ENCODE data around the gene TEX9.
"Not testable (repeated sequence)": the region's sequence is repeated elsewhere in the genome, so short reads cannot be mapped to it uniquely, and the experiment has no call there.

Gene TEX9

GRCh38 chr15:56383010-56383409 is 17.8 kb downstream of the TEX9 start:
- H3K4me3 ChIP-seq = no peak overlapping the region
- no peak for TF ChIP-seq Cebpa-rat (IDR thresholded peaks at IDR 0.05)
- H3K4me1 ChIP-seq = no peaks in the 10 kb centered on the region
- no peak overlapping the region for H3K9ac ChIP-seq
- H3K27ac ChIP-seq = no peak overlapping the region
- H4K20me1 ChIP-seq = no peaks in the 10 kb centered on the region
- no peak overlapping the region for H3K4me2 ChIP-seq
- peaks cover 8 to 42% (median 32%) of the 10 kb centered on the region in 11 experiments; a peak in 20 of 22 replicates for H3K9me3 ChIP-seq (replicated peaks in 1 of 11)
- H3K36me3 ChIP-seq = no peaks in the 10 kb centered on the region
- H3K27me3 ChIP-seq = no peaks in the 10 kb centered on the region

- Histone ChIP-seq H3K9me3 (replicated peaks in 1 of 11) (peaks cover 0 to 21% (median 13%) of the 10 kb centered on the region in 11 experiments; a peak in 8 of 22 replicates), H4K20me1 (no peaks in the 10 kb centered on the region), H3K27me3 (no peaks in the 10 kb centered on the region), H3K27ac (no peak overlapping the region), H3K9ac (no peak overlapping the region), H3K4me2 (no peak overlapping the region), H3K4me3 (no peak overlapping the region), H3K36me3 (no peaks in the 10 kb centered on the region), H3K4me1 (no peaks in the 10 kb centered on the region)
- no peak for TF ChIP-seq Cebpa-rat (IDR thresholded peaks at IDR 0.05)
These were observed 20.7 kb downstream of the TEX9 start for GRCh38 chr15:56385908-56386307.

GRCh38 chr15:56390739-56391267 is 25.6 kb downstream of the TEX9 start:
- no peak overlapping the region for H3K27ac ChIP-seq
- H3K4me2 ChIP-seq = no peak overlapping the region
- peaks cover 0 to 5% (median 0%) of the 10 kb centered on the region in 11 experiments; a peak in 2 of 22 replicates for H3K9me3 ChIP-seq (replicated peaks in 1 of 11)
- no peak overlapping the region for H3K4me3 ChIP-seq
- no peaks in the 10 kb centered on the region for H3K4me1 ChIP-seq
- H3K36me3 ChIP-seq = no peaks in the 10 kb centered on the region
- H4K20me1 ChIP-seq = no peaks in the 10 kb centered on the region
- no peak overlapping the region for H3K9ac ChIP-seq
- no peaks in the 10 kb centered on the region for H3K27me3 ChIP-seq
- TF ChIP-seq Cebpa-rat (IDR thresholded peaks at IDR 0.05) = no peak

- no peak for TF ChIP-seq Cebpa-rat (IDR thresholded peaks at IDR 0.05)
- no peak overlapping the region for H3K4me2 ChIP-seq
These were observed 28.1 kb downstream of the TEX9 start for GRCh38 chr15:56393277-56393676.

GRCh38 chr15:56394909-56395308 is 29.7 kb downstream of the TEX9 start:
- Histone ChIP-seq H3K9me3 (replicated peaks in 1 of 11) (peaks cover 4 to 14% (median 13%) of the 10 kb centered on the region in 11 experiments; a peak in 13 of 22 replicates), H3K4me2 (no peak overlapping the region), H3K9ac (no peak overlapping the region), H4K20me1 (no peaks in the 10 kb centered on the region), H3K27me3 (no peaks in the 10 kb centered on the region), H3K27ac (no peak overlapping the region), H3K36me3 (no peaks in the 10 kb centered on the region), H3K4me3 (no peak overlapping the region), H3K4me1 (no peaks in the 10 kb centered on the region)
- TF ChIP-seq Cebpa-rat (IDR thresholded peaks at IDR 0.05) = no peak

More at GRCh38 chr15:56393277-56393676, 28.1 kb downstream of the TEX9 start:
- no peaks in the 10 kb centered on the region for H3K27me3 ChIP-seq
- no peak overlapping the region for H3K9ac ChIP-seq
- H4K20me1 ChIP-seq = no peaks in the 10 kb centered on the region
- H3K9me3 ChIP-seq (replicated peaks in 1 of 11) = peaks cover 0 to 7% (median 5%) of the 10 kb centered on the region in 11 experiments; a peak in 4 of 22 replicates
- H3K4me1 ChIP-seq = no peaks in the 10 kb centered on the region
- H3K36me3 ChIP-seq = no peaks in the 10 kb centered on the region
- H3K4me3 ChIP-seq = no peak overlapping the region
- H3K27ac ChIP-seq = no peak overlapping the region

GRCh38 chr15:56397325-56397724 is 32.1 kb downstream of the TEX9 start:
- H3K27ac ChIP-seq, H3K4me2 ChIP-seq, H3K27me3 ChIP-seq, H3K4me1 ChIP-seq, H4K20me1 ChIP-seq, H3K4me3 ChIP-seq, H3K36me3 ChIP-seq, H3K9ac ChIP-seq: not testable (repeated sequence)
- H3K9me3 ChIP-seq (replicated peaks in 1 of 11) = peaks cover 4 to 18% (median 13%) of the 10 kb centered on the region in 11 experiments; a peak in 13 of 22 replicates

- H3K4me3 ChIP-seq, H3K36me3 ChIP-seq, H3K4me2 ChIP-seq, H3K27me3 ChIP-seq, H3K4me1 ChIP-seq, H4K20me1 ChIP-seq, H3K9ac ChIP-seq, H3K27ac ChIP-seq: not testable (repeated sequence)
- peaks cover 10 to 23% (median 14%) of the 10 kb centered on the region in 11 experiments; a peak in 14 of 22 replicates for H3K9me3 ChIP-seq (replicated peaks in 1 of 11)
These were observed 34.0 kb downstream of the TEX9 start for GRCh38 chr15:56399209-56399608.

- Histone ChIP-seq H4K20me1 (no peaks in the 10 kb centered on the region), H3K27me3 (no peaks in the 10 kb centered on the region), H3K4me3 (no peak overlapping the region), H3K9ac (no peak overlapping the region), H3K4me2 (no peak overlapping the region), H3K27ac (no peak overlapping the region), H3K9me3 (replicated peaks in 1 of 11) (peaks cover 0 to 8% (median 0%) of the 10 kb centered on the region in 11 experiments; a peak in 3 of 22 replicates), H3K36me3 (no peaks in the 10 kb centered on the region), H3K4me1 (peaks cover 0 to 5% (median 0%) of the 10 kb centered on the region in 10 experiments; a peak in 1 of 20 replicates)
- no peak for TF ChIP-seq Cebpa-rat (IDR thresholded peaks at IDR 0.05)
These were observed 45.5 kb downstream of the TEX9 start for GRCh38 chr15:56410721-56411120.

GRCh38 chr15:56411122-56411749 is 46.0 kb downstream of the TEX9 start:
- Histone ChIP-seq H3K9ac (no peak overlapping the region), H3K4me3 (no peak overlapping the region), H3K4me1 (peaks cover 0 to 5% (median 0%) of the 10 kb centered on the region in 10 experiments; a peak in 1 of 20 replicates), H3K4me2 (0 out of 22 replicates have a peak overlapping the region, but pooled peaks of 1 of the 11 experiments have one; percentile 21), H3K27ac (no peak overlapping the region), H3K27me3 (no peaks in the 10 kb centered on the region), H3K36me3 (no peaks in the 10 kb centered on the region), H3K9me3 (replicated peaks in 1 of 11) (peaks cover 0 to 5% (median 0%) of the 10 kb centered on the region in 11 experiments; a peak in 3 of 22 replicates), H4K20me1 (no peaks in the 10 kb centered on the region)
- no peak for TF ChIP-seq Cebpa-rat (IDR thresholded peaks at IDR 0.05)

- H3K9ac ChIP-seq; H3K36me3 ChIP-seq; H3K27ac ChIP-seq; H3K9me3 ChIP-seq (replicated peaks in 1 of 11); H3K4me2 ChIP-seq; H4K20me1 ChIP-seq; H3K27me3 ChIP-seq; H3K4me1 ChIP-seq; H3K4me3 ChIP-seq: not testable (repeated sequence)
These were observed 48.0 kb downstream of the TEX9 start for GRCh38 chr15:56413114-56413733.

Data from BLaER1 treated with 17β-estradiol and CSF1 and Interleukin-3, amounts not matched to agents 10 nM and 100 nM (cell line).